GM06990 (cell line): ENCODE measurements around the gene KLRC1.
"Not testable (repeated sequence)": the region's sequence is repeated elsewhere in the genome, so short reads cannot be mapped to it uniquely, and the experiment has no call there.

ENCODE experiments used
- DNase-seq: peaks from one replicate; pipeline ENCODE4 v3.0.0-alpha.2; 2011; ENCODE audit not compliant: insufficient read length; ENCODE audit errors: extremely low read depth
- H3K27me3 ChIP-seq: replicated peaks from 2 replicates; pipeline ENCODE4 v1.6.0; 2011; ENCODE audit warnings: low read length; ENCODE audit not compliant: control insufficient read depth, insufficient read depth
- H3K36me3 ChIP-seq: 2 replicates; pipeline ENCODE4 v1.5.1; 2011; ENCODE audit warnings: low read length; ENCODE audit not compliant: control insufficient read depth, insufficient read depth
- H3K4me3 ChIP-seq: replicated peaks from 2 replicates; pipeline ENCODE4 v1.5.1; 2011; ENCODE audit warnings: low read depth, mild to moderate bottlenecking, control low read depth, low read length
- TF ChIP-seq, protein P1 (sequence below): IDR thresholded peaks from 2 replicates; pipeline ENCODE4 v1.5.1; 2011; ENCODE audit warnings: low read length, control low read depth, mild to moderate bottlenecking, inconsistent platforms; ENCODE audit not compliant: insufficient read depth, poor library complexity, severe bottlenecking

Gene KLRC1

GRCh38 chr12:10453156-10453555 is at the start of gene KLRC1:
Gene KLRC1, minus strand, starts transcription at chr12:10453377. Its CDS starts 2,221 bp downstream, at chr12:10451156.
- Histone ChIP-seq H3K4me3 (no peak within 1 kb of the TSS), H3K27me3 (no peaks in the 10 kb centered on the region), H3K36me3 (no peaks in the 10 kb centered on the region)
- TF ChIP-seq, protein P1, sequence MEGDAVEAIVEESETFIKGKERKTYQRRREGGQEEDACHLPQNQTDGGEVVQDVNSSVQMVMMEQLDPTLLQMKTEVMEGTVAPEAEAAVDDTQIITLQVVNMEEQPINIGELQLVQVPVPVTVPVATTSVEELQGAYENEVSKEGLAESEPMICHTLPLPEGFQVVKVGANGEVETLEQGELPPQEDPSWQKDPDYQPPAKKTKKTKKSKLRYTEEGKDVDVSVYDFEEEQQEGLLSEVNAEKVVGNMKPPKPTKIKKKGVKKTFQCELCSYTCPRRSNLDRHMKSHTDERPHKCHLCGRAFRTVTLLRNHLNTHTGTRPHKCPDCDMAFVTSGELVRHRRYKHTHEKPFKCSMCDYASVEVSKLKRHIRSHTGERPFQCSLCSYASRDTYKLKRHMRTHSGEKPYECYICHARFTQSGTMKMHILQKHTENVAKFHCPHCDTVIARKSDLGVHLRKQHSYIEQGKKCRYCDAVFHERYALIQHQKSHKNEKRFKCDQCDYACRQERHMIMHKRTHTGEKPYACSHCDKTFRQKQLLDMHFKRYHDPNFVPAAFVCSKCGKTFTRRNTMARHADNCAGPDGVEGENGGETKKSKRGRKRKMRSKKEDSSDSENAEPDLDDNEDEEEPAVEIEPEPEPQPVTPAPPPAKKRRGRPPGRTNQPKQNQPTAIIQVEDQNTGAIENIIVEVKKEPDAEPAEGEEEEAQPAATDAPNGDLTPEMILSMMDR = no peak
- DNase-seq = no peak

DNA sequence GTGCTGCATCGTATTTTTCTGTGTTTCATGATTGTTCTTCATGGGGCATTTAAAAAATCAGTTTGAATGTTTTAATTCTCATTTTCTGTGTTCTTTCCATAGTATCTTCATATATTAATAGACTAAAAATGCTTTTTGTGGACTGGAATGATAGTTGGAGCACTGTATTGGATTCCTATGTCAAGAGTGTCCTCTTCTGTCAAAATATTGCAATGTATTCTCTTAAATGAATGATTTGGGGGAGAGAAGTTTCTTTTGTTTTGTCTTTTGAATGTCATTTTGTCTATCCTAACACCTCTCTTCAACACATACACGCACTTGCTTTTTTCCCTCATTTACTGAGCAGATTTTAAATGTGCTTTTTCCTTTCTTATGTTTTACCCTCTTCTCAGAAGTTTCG is 47.9 kb upstream of the KLRC1 start:
- no peak for DNase-seq
- no peaks in the 10 kb centered on the region for H3K27me3 ChIP-seq
- H3K4me3 ChIP-seq = no peak overlapping the region
- H3K36me3 ChIP-seq = no peaks in the 10 kb centered on the region
- TF ChIP-seq, protein P1 = no peak

GRCh38 chr12:10498042-10498441 is 44.9 kb upstream of the KLRC1 start:
- Histone ChIP-seq H3K4me3 (no peak overlapping the region), H3K36me3 (no peaks in the 10 kb centered on the region), H3K27me3 (no peaks in the 10 kb centered on the region)
- TF ChIP-seq, protein P1 = no peak
- DNase-seq = no peak

- no peak overlapping the region for H3K4me3 ChIP-seq
- H3K27me3 ChIP-seq = no peaks in the 10 kb centered on the region
- DNase-seq = no peak
- TF ChIP-seq, protein P1 = no peak
- H3K36me3 ChIP-seq = no peaks in the 10 kb centered on the region
These were observed 44.4 kb upstream of the KLRC1 start for GRCh38 chr12:10497602-10498001.

- H3K27me3 ChIP-seq = no peaks in the 10 kb centered on the region
- TF ChIP-seq, protein P1 = no peak
- no peak for DNase-seq
- H3K36me3 ChIP-seq = no peaks in the 10 kb centered on the region
- no peak overlapping the region for H3K4me3 ChIP-seq
These were observed 38.6 kb upstream of the KLRC1 start for GRCh38 chr12:10491766-10492165.

DNA sequence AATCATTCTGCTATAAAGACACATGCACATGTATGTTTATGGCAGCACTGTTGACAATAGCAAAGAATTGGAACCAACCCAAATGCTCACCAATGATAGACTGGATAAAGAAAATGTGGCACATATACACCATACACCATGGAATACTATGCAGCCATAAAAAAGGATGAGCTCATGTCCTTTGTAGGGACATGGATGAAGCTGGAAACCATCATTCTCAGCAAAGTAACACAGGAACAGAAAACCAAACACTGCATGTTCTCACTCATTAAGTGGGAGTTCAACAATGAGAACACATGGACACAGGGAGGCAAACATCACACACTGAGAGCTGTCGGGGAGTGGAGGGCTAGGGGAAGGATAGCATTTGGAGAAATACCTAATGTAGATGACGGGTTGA is 34.2 kb upstream of the KLRC1 start:
- H3K36me3 ChIP-seq, H3K4me3 ChIP-seq, DNase-seq, H3K27me3 ChIP-seq: not testable (repeated sequence)

GRCh38 chr12:10481901-10482300 is 28.7 kb upstream of the KLRC1 start:
- H3K4me3 ChIP-seq, H3K36me3 ChIP-seq, H3K27me3 ChIP-seq, DNase-seq: not testable (repeated sequence)

DNA sequence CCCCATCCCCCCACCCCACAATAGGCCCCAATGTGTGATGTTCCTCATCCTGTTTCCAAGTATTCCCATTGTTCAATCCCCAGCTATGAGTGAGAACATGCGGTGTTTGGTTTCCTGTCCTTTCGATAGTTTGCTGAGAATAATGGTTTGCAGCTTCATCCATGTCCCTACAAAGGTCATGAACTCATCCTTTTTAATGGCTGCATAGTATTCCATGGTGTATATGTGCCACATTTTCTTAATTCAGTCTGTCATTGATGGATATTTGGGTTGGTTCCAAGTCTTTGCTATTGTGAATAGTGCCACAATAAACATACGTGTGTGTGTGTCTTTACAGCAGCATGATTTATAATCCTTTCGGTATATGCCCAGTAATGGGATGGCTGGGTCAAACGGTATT is 19.6 kb upstream of the KLRC1 start:
- not testable (repeated sequence) for H3K4me3 ChIP-seq, H3K36me3 ChIP-seq, DNase-seq, H3K27me3 ChIP-seq
